Adrenal gland (tissue), 12 donors: ENCODE results near the gene SMIM23. TPM values are rescaled to one million over a fixed set of nuclear protein-coding genes. Genes with fewer than 3 reads are reported as not detected.
A peak's percentile ranks its signal among the peaks of the same experiment; 100 is the strongest.

Source experiments
- DNase-seq, 7 donors: peaks; one replicate each; pipeline ENCODE4 v3.0.0-alpha.2; 2019 to 2020
- H3K27ac ChIP-seq, 5 donors: fragments of 200-600 bp; sonication (generic) in 4 of 5; 1 replicate in 3 of 5; 2 replicates in 2 of 5; pipeline versions ENCODE4 v1.5.1 to v1.8.0; 2016 to 2020; ENCODE audit warnings: mild to moderate bottlenecking in 1 of 5
- H3K27me3 ChIP-seq: fragments of 200-600 bp; 2 replicates; pipeline ENCODE4 v1.8.0; 2021
- H3K36me3 ChIP-seq, 2 donors: fragments of 200-600 bp; replicated peaks in 1 of 2; 1 replicate in 1 of 2; 2 replicates in 1 of 2; pipeline versions ENCODE4 v1.5.1 to v1.8.0; 2018 to 2022
- H3K4me1 ChIP-seq, 2 donors: fragments of 200-600 bp; replicated peaks in 1 of 2; 1 replicate in 1 of 2; 2 replicates in 1 of 2; pipeline versions ENCODE4 v1.5.1 to v1.8.0; 2018 to 2021
- H3K4me3 ChIP-seq, 4 donors: fragments of 200-600 bp; sonication (generic) in 3 of 4; one replicate each; pipeline ENCODE4 v1.5.1; 2016 to 2018
- H3K9me3 ChIP-seq, 3 donors: fragments of 200-600 bp; sonication (generic) in 1 of 3; replicated peaks in 1 of 3; 1 replicate in 2 of 3; 2 replicates in 1 of 3; pipeline versions ENCODE4 v1.5.1 to v1.8.0; 2016 to 2021
- CTCF ChIP-seq, 6 experiments: fragments of 450-650 bp in 4 of 6; fragments of 200-600 bp in 2 of 6; sonication (generic) in 1 of 6; IDR thresholded peaks; 1 replicate in 5 of 6; 2 replicates in 1 of 6; pipeline versions ENCODE4 v1.5.1 to v1.8.0; 2016 to 2021; ENCODE audit warnings: antibody characterized with exemption in 6 of 6, mild to moderate bottlenecking in 2 of 6, moderate library complexity in 1 of 6
- POLR2A ChIP-seq, 2 donors: fragments of 450-650 bp; IDR thresholded peaks; one replicate each; pipeline ENCODE4 v1.6.1; 2017; ENCODE audit warnings: antibody characterized with exemption in 2 of 2, mild to moderate bottlenecking in 2 of 2, moderate library complexity in 1 of 2
- whole genome bisulfite sequencing, 4 donors: extraction: QIAGEN DNeasy Blood & Tissue Kit in 2 of 4; methylation state at CpG; one replicate each; pipeline versions ENCODE4 v1.1.5 to v1.1.7; 2013 to 2017; 5-methylcytosine and 5-hydroxymethylcytosine counted together
- intact Hi-C, 2 donors: fragments of 100-400 bp; cut with DNase I; formaldehyde crosslinking; loops; one replicate each; pipeline versions ENCODE4 v1.14.1 to v1.15.0; 2022 to 2023
- polyA plus RNA-seq, 3 donors: library from polyadenylated mRNA; stranded (reverse); fragments of 200-250 nt in 2 of 3; fragments of 350-450 nt in 1 of 3; fragmentation: Illumina TruSeq in 1 of 3; extraction: RNeasy Lipid Tissue Mini Kit (QIAGEN cat#74804) in 1 of 3; gene quantifications; one replicate each; pipeline ENCODE4 v1.2.3, GENCODE V29; 2013 to 2014
- total RNA-seq, 9 donors: library from RNA; depleted of rRNA in 4 of 9; stranded (reverse); fragments of >200 nt in 4 of 9; fragments of 120-200 nt in 1 of 9; fragmentation: NEBNext Ultra II Directional in 1 of 9; extraction: Animal tissue kit (Norgen Biotek cat#: 25700) in 1 of 9; gene quantifications; one replicate each; pipeline versions ENCODE4 v1.1.0 to v1.2.4, GENCODE V29; 2013 to 2023
- donor health status: healthy with polysubstance abuse.
- donor health status: Bipolar disorder and iron deficiency.
- donor health status: DM: yes; HTN: yes; CAD: no.
- donor health status: DM: no; HTN: no; CAD: no.
- donor health status: DM: no; HTN: no; CAD: no.
- donor health status: DM: yes; HTN: yes; CAD: no.

The SMIM23 gene
- total and polyA plus RNA-seq, 12 donors: not detected

- no peaks in the 10 kb centered on the region for H3K36me3 ChIP-seq
- 41 to 50% (median 46%) methylated on average over 2 of the region's 2 CpGs for WGBS, 4 donors
- DNase-seq: peak in 1 of 7 donors; percentile 30
- H3K27me3 ChIP-seq: no peaks in the 10 kb centered on the region
- H3K9me3 ChIP-seq: no peaks in the 10 kb centered on the region
- no peak for TF ChIP-seq CTCF (IDR thresholded peaks at IDR 0.05)
- no peak for TF ChIP-seq POLR2A (IDR thresholded peaks at IDR 0.05)
- no peaks in the 10 kb centered on the region for H3K4me1 ChIP-seq
- no peak overlapping the region for H3K27ac ChIP-seq
- H3K4me3 ChIP-seq: no peak overlapping the region
- intact Hi-C loops: loop anchor here in 1 of 2 donors (10.0 kb wide), 1 partner anchor 415 kb away; no protein-coding TSS in a partner anchor
Observed at GRCh38 chr5:171840066-171840465, 54.4 kb downstream of the SMIM23 start.

Other genes with a start within 250 kb of the SMIM23 start
- 10 to 100 TPM; 41.7 to 89.0 (median 63.7) TPM for gene FBXW11, start 220.8 kb downstream of the SMIM23 start, total RNA-seq
- gene FBXW11, start 220.8 kb downstream of the SMIM23 start, polyA plus RNA-seq: 10 to 100 TPM in 2 of 3 donors, 1 to 10 TPM in 1; 6.8 to 51.6 (median 11.1) TPM